Right lobe of liver (tissue), 4 donors: ENCODE results near the gene EYA2.

Experiments used
- CTCF ChIP-seq, 4 donors: fragments of 200-600 bp in 3 of 4; fragments of 450-650 bp in 1 of 4; IDR thresholded peaks; one replicate each; pipeline versions ENCODE4 v1.5.1 to v1.8.0; 2016 to 2022; ENCODE audit warnings: antibody characterized with exemption in 4 of 4, mild to moderate bottlenecking in 2 of 4
- POLR2A ChIP-seq: fragments of 450-650 bp; IDR thresholded peaks from one replicate; pipeline ENCODE4 v1.6.1; 2017; ENCODE audit warnings: antibody characterized with exemption, mild to moderate bottlenecking
- donor health status: DM: no; HTN: no; CAD: no.
- donor health status: DM: no; HTN: no; CAD: no.
- donor health status: DM: no; HTN: yes; CAD: no.

- no peak for TF ChIP-seq CTCF (IDR thresholded peaks at IDR 0.05)
- TF ChIP-seq POLR2A = no peak
Observed at GRCh38 chr20:46844965-46845364, 49.7 kb upstream of the EYA2 start.
